Epidermal melanocyte (primary cell): ENCODE data around the gene TRIM9.

Experiments
- DNase-seq: peaks from one replicate; pipeline ENCODE4 v3.0.0; 2011; ENCODE audit warnings: low spot score; ENCODE audit not compliant: insufficient read length

Gene TRIM9

GRCh38 chr14:50937325-50937724 lies 157.6 kb downstream of the TRIM9 start:
- no peak for DNase-seq

- DNase-seq = no peak
Observed at GRCh38 chr14:50936882-50937281, 158.0 kb downstream of the TRIM9 start.

GRCh38 chr14:50936016-50936340 lies 158.9 kb downstream of the TRIM9 start:
- no peak for DNase-seq

- DNase-seq = no peak
Observed at GRCh38 chr14:50935126-50936015, 159.5 kb downstream of the TRIM9 start.

- DNase-seq = no peak
Observed at GRCh38 chr14:50932592-50933495, 162.1 kb downstream of the TRIM9 start.

DNA sequence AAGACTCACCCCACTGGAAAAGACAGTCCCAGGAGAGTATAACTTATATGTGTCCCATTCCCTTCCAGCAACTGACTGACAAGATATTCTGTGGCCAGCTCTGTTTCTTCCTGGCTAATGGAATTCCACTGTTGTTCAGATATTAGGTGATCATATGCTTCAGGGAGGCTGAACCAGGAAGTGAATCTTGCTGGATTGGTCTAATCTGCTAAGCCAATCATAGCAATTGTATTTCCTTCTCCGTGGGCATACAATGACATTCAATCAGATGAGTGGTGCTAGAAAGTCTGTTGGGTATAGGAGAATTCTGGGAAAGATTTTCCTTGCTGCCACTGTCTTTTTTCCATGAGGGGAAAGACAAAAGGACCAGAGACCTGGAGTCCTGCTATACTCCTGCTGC lies 162.7 kb downstream of the TRIM9 start:
- DNase-seq = no peak

DNA sequence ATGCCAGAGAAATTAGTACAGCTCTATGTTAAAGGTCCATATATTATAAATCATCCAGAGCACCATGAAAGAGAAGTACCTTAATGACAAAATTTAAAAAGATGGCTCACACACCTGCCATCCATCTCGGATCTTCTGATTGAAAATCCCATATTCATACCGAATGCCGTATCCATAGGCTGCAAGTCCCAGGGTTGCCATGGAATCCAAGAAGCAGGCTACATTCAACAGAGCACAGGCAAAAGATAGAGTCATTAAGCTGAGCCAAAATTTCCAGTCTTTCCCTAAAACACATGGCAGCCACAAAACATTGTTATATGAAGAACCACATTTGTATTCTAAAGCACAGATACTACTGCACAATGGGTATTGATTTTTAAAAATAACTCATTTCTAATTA lies 163.3 kb downstream of the TRIM9 start:
- no peak for DNase-seq

- no peak for DNase-seq
Observed at GRCh38 chr14:50929506-50929905, 165.4 kb downstream of the TRIM9 start.

DNA sequence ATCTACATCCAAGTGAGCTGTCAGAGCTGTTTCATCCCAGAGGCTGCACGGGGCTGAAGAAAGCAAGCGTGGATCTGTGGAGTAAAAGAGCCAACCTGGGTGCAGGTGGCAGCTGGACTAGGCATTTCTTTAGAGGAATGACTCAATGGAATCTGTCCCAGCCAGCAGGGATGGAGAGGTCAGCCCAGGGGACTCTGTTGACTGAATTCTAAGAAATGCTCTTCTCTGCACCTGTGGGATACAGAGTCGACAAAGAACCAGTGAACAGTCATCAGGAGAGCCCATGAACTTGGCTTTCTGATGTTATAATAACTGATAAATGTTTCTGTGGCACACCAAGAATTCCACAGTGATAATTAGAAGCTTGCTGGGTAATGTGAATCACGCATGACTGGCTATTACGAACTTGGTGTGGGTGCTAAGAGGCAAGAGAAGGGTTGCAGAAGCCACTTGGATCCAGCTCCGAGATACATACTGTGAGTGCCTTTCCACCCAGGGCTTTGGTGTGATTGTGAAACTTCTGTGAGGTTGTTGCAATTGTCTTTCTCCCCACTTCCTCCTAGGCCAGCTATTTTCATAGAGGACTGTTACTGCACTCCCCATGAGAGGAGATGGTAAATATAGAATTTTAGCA lies 166.8 kb downstream of the TRIM9 start:
- no peak for DNase-seq

DNA sequence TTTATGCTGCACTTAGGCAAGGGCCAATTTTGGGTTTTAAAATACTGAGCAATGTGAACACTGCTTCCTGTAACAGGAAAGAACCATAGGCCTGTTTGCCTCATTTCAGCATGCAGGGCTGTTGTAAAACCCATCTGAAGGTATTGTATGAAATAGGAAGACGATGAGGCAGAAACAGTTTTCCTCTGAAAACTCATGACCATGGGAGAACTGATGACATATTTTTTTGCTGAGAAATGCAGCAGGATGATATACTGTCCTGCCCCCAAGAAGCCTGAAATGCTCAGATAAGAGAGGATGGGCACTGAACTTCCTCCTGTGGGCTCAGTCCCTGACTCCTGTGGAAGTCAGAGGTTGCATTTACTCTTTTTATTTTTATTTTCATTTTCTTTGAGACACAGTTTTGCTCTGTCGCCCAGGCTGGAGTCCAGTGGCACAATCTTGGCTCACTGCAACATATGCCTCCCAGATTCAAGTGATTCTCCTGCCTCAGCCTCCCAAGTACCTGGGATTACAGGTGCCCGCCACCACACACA lies 168.0 kb downstream of the TRIM9 start:
- DNase-seq = no peak
